HG02798 (cell line): ENCODE data around the gene BPIFB6.

Experiments
- ATAC-seq: cut with Tn5 transposase; IDR thresholded peaks from one replicate; pipeline ENCODE4 v1.9.1; 2021; ENCODE audit warnings: mild to moderate bottlenecking; ENCODE audit not compliant: unreplicated experiment, poor library complexity

The BPIFB6 gene

DNA sequence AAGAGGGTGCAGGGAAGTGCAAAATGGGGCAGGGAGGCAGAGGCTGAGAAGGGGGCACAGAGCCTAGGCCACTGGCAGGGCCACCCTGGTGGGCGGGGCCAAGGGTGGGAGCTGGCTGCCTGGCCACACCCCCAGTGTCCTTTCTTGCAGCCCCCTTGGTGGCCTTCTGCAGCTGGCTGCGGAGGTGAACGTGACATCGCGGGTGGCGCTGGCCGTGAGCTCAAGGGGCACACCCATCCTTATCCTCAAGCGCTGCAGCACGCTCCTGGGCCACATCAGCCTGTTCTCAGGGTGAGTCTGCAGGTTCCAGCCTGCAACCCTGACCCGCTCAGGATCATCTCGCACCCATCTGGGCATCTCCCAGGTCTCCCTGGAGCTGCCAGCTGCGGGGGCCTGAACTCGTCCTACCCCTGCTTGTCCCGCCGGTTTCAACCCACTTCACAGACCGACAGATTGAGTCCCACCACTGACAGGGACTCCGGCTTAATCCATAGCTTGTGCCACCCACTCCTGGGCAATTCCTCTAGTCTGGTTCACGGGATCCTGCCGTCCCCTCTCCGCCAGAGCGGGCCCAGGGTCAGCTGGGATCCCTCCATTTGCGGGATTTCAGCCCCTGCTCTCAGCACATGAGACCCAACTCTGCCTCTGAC, 28.4 kb downstream of the BPIFB6 start:
- no peak for ATAC-seq

DNA sequence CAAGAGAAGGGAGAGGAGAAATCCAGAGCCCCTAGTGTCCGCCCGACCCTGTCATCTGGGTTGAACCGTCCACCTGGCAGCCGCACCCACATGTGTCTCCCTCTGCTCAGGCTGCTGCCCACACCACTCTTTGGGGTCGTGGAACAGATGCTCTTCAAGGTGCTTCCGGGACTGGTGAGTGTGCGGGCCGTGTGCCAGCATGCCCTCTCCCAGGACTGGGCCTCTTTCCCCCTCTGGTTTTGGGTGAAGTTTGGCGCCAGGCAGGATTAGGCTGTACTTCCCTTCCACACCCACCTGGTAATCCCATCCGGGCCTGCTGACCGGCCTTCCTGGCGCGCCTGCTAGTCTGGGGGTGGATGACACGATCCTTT, 30.2 kb downstream of the BPIFB6 start:
- ATAC-seq, result no peak

DNA sequence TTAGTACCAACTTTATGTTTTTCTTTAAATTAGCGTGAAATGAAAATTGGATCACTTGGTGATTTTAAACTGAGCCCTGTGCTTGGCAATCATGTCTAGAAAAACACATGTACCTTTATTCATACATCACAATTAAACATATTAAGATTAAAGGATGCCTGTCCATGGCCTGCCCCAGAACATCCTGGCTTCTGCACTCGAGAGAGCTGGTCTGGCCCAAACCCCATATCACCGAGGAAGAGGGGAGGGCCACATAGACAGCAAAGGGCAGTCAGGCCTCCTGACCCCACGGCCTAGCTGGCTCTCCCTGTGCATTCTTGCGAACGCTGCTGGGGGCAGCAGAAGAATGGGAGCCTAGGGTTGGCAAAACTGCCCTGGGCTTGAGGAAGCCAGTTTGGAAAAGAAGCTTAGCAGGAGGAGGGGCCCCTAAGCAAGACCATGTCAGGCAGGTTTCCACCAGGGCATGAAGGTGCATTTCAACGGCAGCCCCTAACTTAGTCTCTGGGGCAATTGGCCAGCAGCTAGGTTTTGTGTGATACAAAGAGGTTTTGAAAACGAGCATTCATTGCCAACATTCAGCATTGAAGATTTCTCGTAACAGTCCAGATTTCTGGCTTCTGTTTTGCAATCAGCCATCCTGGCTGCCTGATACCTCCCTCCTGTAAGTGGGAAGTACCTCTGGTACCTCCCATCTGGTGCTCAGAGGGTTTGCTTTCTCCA, 30.8 kb downstream of the BPIFB6 start:
- ATAC-seq, result no peak

GRCh38 chr20:33062825-33063149, 31.3 kb downstream of the BPIFB6 start:
- ATAC-seq, result no peak

- ATAC-seq, result no peak
These were observed 31.8 kb downstream of the BPIFB6 start for GRCh38 chr20:33063271-33063670.

DNA sequence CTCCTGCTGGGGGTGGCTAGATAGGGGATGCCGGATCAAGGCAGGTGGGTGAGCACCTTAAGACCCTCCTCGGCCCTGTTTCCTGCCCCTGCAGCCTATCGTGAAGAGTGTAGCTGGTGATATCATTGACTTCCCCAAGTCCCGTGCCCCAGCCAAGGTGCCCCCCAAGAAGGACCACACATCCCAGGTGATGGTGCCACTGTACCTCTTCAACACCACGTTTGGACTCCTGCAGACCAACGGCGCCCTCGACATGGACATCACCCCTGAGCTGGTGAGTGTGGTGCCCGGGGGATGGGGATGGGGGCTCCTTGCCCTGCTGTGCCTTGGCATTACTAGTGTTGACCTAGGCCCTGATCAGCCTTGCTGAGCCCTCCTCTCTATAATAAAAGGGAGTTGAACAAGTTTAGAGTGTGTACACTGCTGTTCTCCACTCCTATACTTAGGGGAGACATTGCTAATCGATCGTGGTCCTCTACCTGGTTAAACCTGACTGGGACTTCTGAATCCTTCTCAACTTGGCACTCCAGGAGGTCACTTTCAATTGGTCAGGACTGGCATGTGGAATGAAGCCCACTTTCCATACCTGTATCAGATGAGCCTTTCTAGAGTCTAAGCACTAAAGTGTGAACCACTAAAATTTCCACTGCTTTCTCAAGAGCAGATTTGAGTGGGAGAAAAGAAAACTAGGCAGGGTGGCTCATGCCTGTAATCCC, 33.3 kb downstream of the BPIFB6 start:
- ATAC-seq, result no peak

DNA sequence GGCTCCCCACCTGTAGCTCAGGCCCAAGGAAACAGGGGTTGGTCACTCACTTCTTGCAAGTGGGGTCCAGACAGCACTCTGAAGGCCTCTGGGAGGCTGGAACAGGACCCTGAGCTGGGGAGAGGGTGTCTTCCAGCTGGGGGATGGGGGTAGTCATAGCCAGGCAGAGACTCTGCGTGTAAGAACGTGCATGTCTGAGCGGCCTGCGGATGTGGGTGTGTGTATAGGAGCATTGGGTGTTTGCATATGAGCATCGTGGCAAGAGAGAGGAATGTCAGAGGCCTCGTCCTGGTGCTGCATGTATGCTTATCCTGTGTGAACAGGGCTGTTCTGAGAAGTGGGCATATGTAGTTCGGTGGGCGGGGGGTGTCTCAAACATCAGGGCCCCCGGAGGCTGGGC, 34.3 kb downstream of the BPIFB6 start:
- no peak for ATAC-seq

DNA sequence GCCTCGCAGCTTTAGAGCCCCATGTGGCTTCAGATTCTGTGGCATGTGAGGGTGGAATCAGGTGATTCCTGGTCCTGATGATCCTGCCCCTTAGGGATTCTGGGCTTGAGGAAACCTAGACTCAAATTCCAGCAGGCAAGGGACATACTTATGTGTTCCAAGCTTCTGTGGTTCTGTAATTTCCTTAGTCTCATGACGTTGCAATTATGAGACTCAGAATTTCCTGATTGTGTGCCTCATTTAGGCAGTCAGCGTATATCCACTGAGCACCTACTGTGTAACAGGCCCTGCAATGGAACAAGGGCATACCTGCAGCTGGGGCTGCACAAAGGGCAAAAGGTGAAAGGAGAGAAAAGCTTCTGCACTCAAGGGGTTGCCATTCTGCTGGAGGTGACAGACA, 36.4 kb downstream of the BPIFB6 start:
- no peak for ATAC-seq

DNA sequence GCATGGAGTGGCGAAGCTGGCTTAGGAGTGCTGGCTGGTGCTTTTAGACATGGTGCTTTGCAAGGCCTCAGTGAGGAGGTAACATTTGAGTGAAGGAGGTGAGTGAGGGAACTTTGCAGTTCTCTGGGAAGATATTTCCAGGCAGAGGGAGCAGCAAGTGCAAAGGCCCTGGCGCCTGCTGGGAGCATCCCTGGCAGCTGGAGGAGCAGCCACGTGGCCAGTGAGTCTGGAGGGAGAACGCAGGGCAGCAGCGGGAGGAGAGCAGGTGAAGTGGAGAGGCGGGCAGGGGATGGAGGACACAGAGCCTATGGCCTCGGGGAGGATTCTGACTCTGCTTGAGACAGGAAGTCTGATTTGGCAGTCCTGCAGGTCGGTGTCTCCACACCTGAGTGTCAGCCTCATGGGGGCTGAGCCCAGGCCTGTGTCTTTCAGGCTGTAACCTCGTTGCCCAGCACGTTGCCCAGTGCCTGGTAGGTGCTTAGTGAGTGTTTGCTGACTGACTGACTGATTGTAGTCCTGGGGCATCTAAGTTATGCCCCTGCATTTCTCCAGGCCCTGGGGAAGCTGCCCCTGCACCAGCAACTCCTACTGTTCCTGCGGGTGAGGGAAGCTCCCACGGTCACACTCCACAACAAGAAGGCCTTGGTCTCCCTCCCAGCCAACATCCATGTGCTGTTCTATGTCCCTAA, 36.9 kb downstream of the BPIFB6 start:
- no peak for ATAC-seq

DNA sequence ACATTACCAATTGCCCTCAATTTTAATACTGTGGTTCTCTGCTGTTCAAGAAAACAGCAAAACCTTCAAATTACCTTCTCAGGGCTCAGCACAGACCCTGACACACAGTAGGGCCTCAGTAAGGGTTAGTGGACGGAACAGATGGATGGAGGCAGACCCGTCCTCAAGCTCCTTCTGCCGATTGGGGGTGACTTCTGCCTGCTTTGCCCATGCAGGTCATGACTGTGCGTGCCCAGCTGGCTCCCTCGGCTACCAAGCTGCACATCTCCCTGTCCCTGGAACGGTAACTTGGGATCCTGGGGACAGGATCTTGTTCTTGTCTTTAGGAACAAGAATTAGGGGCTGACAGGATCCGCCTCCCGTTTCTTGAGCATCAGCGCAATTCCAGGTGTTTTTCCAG, 38.2 kb downstream of the BPIFB6 start:
- no peak for ATAC-seq

DNA sequence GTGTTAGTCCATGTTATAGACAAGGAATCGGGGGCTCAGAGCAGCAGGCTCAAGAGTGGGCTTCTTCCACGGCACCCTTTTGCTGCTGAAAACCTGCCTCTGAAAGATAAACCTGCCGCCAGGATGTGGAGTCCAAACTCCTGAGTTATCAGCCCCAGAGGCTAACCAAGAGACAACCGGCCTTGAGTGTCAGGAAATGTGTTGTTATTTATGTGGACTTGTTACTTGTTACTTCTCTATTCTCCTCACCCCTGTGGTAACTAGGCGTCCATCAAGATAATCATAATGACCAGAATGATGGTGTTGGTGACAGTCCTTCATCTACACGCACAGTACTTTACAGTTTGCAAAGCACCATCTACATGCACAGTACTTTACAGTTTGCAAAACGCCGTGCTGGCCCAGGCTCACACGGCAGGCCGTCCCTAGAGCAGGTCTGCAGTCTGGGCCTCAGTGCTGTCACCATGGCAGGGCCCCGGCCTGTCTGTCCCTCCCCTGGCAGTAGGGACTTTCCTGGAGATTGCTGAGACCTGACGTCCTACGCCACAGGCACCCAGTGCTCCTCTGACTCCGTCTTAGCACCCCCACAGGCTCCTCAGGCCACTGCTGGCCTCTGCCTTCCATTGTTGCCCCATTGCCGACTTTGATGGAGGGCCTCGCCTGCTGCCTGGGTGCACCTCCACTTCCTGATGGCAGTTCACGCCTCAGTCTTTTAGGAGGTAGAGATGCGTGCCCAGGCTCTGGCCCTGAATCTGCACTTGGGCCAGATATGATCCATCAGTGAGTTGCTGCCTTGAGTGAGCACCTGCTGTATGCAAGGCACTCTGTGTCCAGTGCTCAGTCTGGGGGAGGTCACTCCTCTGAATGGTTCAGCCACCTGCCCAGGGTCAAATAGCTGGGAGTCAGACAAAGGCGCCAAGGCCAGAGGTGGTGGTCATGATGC, 38.9 kb downstream of the BPIFB6 start:
- ATAC-seq, result no peak

- no peak for ATAC-seq
These were observed 39.8 kb downstream of the BPIFB6 start for GRCh38 chr20:33071198-33071597.

DNA sequence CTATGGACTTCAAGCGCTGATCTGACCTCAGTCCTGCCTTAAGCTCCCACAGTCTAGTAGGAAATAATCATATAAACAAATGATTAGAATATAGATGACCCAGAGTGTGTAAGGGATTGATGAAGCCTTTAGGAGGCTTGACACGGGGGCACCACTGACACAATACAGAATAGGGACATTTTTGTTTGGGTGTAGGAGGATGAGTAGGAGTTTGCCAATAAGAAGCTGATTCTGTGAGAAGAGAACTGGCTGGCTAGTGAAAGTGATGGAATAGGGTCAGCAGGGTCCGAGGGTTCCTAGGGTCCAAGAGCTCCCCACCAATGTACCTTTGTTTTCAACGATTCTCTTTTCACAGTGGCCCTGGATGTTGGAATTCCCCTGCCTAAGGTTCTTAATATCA, 40.9 kb downstream of the BPIFB6 start:
- no peak for ATAC-seq

- no peak for ATAC-seq
These were observed 41.4 kb downstream of the BPIFB6 start for GRCh38 chr20:33072813-33073212.

DNA sequence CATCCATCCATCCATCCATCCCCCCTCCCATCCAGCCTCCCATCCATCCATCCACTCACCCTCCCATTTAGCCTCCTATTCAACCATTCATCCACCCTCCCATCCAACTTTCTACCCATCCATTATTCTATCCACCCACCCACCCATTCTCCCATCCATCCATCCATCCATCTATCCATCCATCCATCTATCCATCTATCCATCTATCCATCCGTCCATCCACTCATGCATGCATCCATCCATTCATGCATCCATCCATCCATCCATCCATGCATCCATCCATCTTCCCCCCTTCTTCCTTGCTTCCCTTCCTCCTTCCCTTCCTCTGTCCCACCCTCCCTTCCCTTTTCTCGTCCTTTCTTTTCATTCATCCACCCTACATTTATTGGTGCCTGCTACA, 43.2 kb downstream of the BPIFB6 start:
- ATAC-seq, result no peak

DNA sequence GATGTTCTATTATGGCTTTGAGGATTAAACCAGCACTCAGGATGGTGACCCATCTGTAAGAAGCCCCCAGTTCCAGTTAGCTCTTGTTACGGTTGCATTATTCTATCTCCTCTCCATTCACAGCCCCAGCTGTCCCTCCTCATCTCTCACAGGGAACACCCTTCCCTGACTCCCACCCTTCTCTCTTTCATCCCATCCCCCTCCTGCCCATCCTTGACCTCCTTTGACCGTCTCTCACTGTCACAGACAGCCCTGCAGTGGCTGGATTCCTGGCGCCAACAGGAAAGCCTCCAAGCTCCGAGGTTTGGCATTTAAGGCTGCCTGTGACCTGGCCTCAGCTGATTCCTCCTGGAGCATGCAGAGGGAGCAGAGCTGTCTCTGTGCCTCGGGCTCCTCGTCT, 43.8 kb downstream of the BPIFB6 start:
- no peak for ATAC-seq

DNA sequence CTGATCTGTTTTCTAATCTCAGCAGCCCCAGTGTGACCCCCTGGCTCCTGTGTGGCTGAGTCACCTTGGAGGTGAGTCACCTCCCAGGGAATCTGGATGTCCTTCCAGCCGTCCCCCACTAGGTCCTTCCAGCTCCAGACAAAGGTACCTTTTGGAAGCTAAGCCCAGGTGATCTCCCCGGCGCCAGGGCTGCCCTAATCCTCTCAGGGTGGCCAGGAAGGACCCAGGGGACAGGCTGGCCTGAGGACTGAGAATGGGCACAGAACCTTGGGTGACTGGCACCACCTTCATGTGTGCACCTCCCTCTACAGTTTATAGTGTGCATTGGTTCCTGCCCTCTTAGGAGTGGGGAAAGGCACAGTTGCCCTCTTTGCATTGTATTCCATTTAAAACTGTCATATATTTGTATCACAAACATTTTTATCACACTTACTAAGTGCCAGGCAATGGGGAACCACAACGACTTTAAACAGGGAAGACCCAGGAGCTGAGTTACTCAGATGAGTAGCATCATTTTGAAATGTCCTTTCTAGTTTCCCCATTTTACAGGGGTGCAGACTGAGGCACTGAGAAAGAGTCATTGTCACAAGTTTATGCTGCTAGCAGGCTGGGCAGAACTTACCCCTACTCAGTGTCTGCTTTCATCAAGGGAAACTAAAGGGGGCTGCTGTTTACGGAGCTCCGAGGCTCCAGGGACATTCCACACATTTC, 45.4 kb downstream of the BPIFB6 start:
- no peak for ATAC-seq

DNA sequence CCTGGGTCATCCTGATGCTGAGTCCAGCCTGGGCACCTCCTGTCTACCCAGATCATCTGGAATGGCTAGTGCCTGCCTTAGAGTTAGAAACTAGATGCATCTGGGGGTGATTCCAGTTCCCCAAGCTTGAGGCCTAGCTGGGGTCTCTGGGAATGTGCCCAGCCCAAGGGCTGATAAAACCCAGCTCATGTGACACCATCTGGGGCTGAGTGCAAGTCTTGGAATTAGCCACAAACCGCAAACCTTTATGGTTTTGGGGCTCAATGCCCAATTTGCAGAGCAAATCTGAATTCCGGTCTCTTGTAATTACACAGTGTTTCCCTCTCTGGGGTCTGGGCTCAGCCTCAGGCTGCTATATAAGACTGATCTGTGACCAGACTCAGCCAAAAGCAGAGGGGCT, 47.8 kb downstream of the BPIFB6 start, which contains the start of gene BPIFB4:
Gene BPIFB4 (plus strand): TSS at position 385 of the 400 bp plus-strand sequence. CDS start 1,884 bp downstream, outside the sequence.
- no peak for ATAC-seq

- ATAC-seq, result no peak
These were observed 50.1 kb downstream of the BPIFB6 start for GRCh38 chr20:33081411-33082154.
